GM12878 (cell line): ENCODE data around the gene FXYD1. TPM values are rescaled to one million over a fixed set of nuclear protein-coding genes. Genes with fewer than 3 reads are reported as not detected.
"Not testable (repeated sequence)": the region's sequence is repeated elsewhere in the genome, so short reads cannot be mapped to it uniquely, and the experiment has no call there.

ENCODE experiments used
- ATAC-seq: fragments of 200-7000 bp; cut with Tn5 transposase; 3 replicates; pipeline ENCODE4 v1.9.1; 2020; ENCODE audit warnings: mild to moderate bottlenecking, moderate library complexity
- BruUV-seq: library from RNA; stranded (reverse); fragments of 400-500 nt; replicated peaks from 2 replicates; lab custom pipeline; 2021; lab: Mats Ljungman, UMichigan
- CTCF ChIA-PET: fragments of 300-600 bp; sonication (Branson Sonifier 250); formaldehyde crosslinking; extraction: SDS; loops from one replicate; lab custom pipeline; 2021; ENCODE audit warnings: inconsistent platforms; lab: Yijun Ruan, JAX
- POLR2A ChIA-PET: fragments of 350-600 bp; formaldehyde crosslinking; extraction: SDS; loops from one replicate; lab custom pipeline; 2021; ENCODE audit warnings: inconsistent platforms; lab: Charles Lee
- RAD21 ChIA-PET: fragments of 300-600 bp; sonication (Branson Sonifier 250); formaldehyde crosslinking; loops from one replicate; lab custom pipeline; 2023; ENCODE audit warnings: antibody characterized with exemption; ENCODE audit not compliant: unreplicated experiment; lab: Charles Lee
- SMC1A ChIA-PET: fragments of 300-600 bp; sonication (Branson Sonifier 250); formaldehyde crosslinking; loops from one replicate; lab custom pipeline; 2023; ENCODE audit not compliant: unreplicated experiment, uncharacterized antibody; lab: Charles Lee
- DNase-seq: peaks from one replicate; pipeline ENCODE4 v3.0.0-alpha.2; 2011; ENCODE audit warnings: low read depth, low spot score
- FAIRE-seq: peaks from 3 replicates; lab custom pipeline; 2011; peaks lifted over from hg19 to GRCh38; lab: Jason Lieb, UNC
- H2AFZ ChIP-seq: 2 replicates; pipeline ENCODE4 v1.6.0; 2011; ENCODE audit warnings: low read depth, low read length, control low read depth; ENCODE audit not compliant: control insufficient read depth
- H3K27ac ChIP-seq: 2 replicates; pipeline ENCODE4 v1.5.1; 2011; ENCODE audit warnings: control low read depth; ENCODE audit not compliant: control insufficient read depth, insufficient read depth
- H3K27me3 ChIP-seq, 2 experiments: replicated peaks in 1 of 2; 2 replicates each; pipeline versions ENCODE4 v1.6.0 to v1.6.1; 2011; ENCODE audit warnings: low read length in 1 of 2; ENCODE audit not compliant: control insufficient read depth in 2 of 2, insufficient read depth in 2 of 2
- H3K36me3 ChIP-seq, 2 experiments: 2 replicates each; pipeline ENCODE4 v1.5.1; 2011; ENCODE audit warnings: low read length in 1 of 2; ENCODE audit not compliant: control insufficient read depth in 2 of 2, insufficient read depth in 2 of 2
- H3K4me1 ChIP-seq: 2 replicates; pipeline ENCODE4 v1.6.1; 2011; ENCODE audit warnings: mild to moderate bottlenecking, low read length, moderate library complexity, mixed read lengths; ENCODE audit not compliant: control insufficient read depth, insufficient read depth
- H3K4me2 ChIP-seq: 2 replicates; pipeline ENCODE4 v1.6.0; 2011; ENCODE audit warnings: control low read depth; ENCODE audit not compliant: control insufficient read depth, insufficient read depth
- H3K4me3 ChIP-seq: fragments of 200-600 bp; sonication (generic); 2 replicates; pipeline ENCODE4 v1.5.1; 2016
- H3K79me2 ChIP-seq: 2 replicates; pipeline ENCODE4 v1.6.0; 2011; ENCODE audit warnings: low read length; ENCODE audit not compliant: control insufficient read depth, insufficient read depth
- H3K9ac ChIP-seq: 2 replicates; pipeline ENCODE4 v1.8.0; 2011; ENCODE audit warnings: low read length, control low read depth, mixed read lengths; ENCODE audit not compliant: control insufficient read depth, insufficient read depth
- H3K9me3 ChIP-seq: replicated peaks from 3 replicates; pipeline ENCODE4 v1.5.1; 2011; ENCODE audit warnings: mild to moderate bottlenecking, low read length; ENCODE audit not compliant: control insufficient read depth, insufficient read depth
- H4K20me1 ChIP-seq: 2 replicates; pipeline ENCODE4 v1.6.0; 2011; ENCODE audit not compliant: control insufficient read depth, insufficient read depth
- PAX8 ChIP-seq: fragments of 450-650 bp; IDR thresholded peaks from 2 replicates; pipeline ENCODE4 v1.6.1; 2017; ENCODE audit warnings: mild to moderate bottlenecking, moderate library complexity
- RCOR1 ChIP-seq: conservative IDR thresholded peaks from 2 replicates; pipeline ENCODE4 v1.6.1; 2012; ENCODE audit warnings: low read depth, low read length, improper control_type of control experiment
- TBL1XR1 ChIP-seq: IDR thresholded peaks from 2 replicates; pipeline ENCODE4 v1.6.1; 2012; ENCODE audit warnings: low read depth, low read length, improper control_type of control experiment
- WGBS: methylation state at CpG from one replicate; pipeline ENCODE4 v1.1.6; 2016; ENCODE audit warnings: low lambda C conversion rate; ENCODE audit not compliant: insufficient replicate concordance, insufficient coverage; ENCODE audit errors: missing lambda C conversion rate; 5-methylcytosine and 5-hydroxymethylcytosine counted together
- in situ Hi-C: fragments of 300-500 bp; cut with MboI; formaldehyde crosslinking; loops from 9 replicates; pipeline ENCODE4 v1.14.3; 2018; ENCODE audit warnings: mixed read lengths
- intact Hi-C: fragments of 100-400 bp; cut with micrococcal nuclease; formaldehyde crosslinking; loops from one replicate; pipeline ENCODE4 v1.14.2; 2022; ENCODE audit not compliant: unreplicated experiment
- polyA plus RNA-seq, 11 experiments: library from polyadenylated mRNA; depleted of rRNA in 4 of 11; unstranded in 6 of 11; stranded (reverse) in 5 of 11; fragments of >200 nt; fragmentation: Nextera tagmentation in 4 of 11; fragmentation: Illumina TruSeq in 1 of 11; extraction: Ambion mirVana in 4 of 11; extraction: Trizol in 1 of 11; gene quantifications; 1 replicate in 1 of 11; 2 replicates in 10 of 11; pipeline versions ENCODE4 v1.2.1 to v1.2.3, GENCODE V29; 2011 to 2016; ENCODE audit warnings: inconsistent platforms in 2 of 11, missing spikeins in 2 of 11, low read depth in 1 of 11
- total RNA-seq, 4 experiments: library from RNA; depleted of rRNA in 3 of 4; stranded (reverse); fragments of >200 nt in 3 of 4; fragmentation: Illumina TruSeq in 1 of 4; extraction: Trizol in 1 of 4; gene quantifications; 2 replicates each; pipeline versions ENCODE4 v1.2.1 to v1.2.3, GENCODE V29; 2013 to 2021
- TF ChIP-seq, protein P1 (sequence below), 3 experiments: IDR thresholded peaks in 2 of 3; conservative IDR thresholded peaks in 1 of 3; 2 replicates each; pipeline ENCODE4 v1.5.1; 2011; ENCODE audit warnings: low read depth in 3 of 3, low read length in 3 of 3, mild to moderate bottlenecking in 3 of 3, control low read depth in 2 of 3, moderate library complexity in 2 of 3, inconsistent platforms in 1 of 3, mixed read lengths in 1 of 3; ENCODE audit not compliant: control insufficient read depth in 2 of 3, insufficient read depth in 1 of 3; ENCODE audit errors: extremely low read depth in 1 of 3

FXYD1 gene
- total and polyA plus RNA-seq, 10 of the 15 experiments (the other 5 are each of a cell fraction or from before 2014, with no cell fraction given) = 0.34 to 1.2 (median 0.49) TPM; not detected in 4

DNA sequence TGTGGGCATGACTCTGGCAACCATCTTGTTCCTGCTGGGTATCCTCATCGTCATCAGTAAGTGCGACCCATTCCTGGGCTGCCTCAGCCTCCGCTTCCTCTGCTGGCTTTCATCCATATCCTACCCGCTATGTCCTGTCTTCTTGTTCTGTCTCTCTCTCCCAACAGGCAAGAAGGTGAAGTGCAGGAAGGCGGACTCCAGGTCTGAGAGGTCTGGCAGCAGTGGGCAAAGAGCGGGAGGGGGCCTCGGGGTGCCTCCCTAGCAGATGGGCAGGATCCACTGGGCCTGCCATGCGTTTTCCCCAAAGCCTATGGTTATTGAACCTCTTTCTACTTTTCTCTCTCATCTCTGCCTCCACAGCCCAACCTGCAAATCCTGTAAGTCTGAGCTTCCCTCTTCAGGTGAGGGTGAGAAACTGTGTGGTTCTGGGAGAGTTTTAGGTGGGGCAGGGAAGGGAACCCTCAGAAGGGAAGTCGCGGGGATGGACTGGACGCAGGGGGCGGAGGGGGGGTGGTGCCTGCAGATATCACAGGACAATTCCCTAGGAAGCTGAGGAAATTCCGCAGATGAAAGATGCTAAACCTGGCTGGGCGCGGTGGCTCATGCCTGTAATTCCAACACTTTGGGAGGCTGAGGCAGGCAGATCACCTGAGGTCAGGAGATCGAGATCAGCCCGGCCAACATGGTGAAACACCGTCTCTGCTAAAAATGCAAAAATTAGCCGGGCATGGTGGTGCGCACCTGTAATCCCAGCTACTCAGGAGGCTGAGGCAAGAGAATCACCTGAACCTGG, 12.8 kb downstream of the FXYD1 start (continued):
- TF ChIP-seq, protein P1, sequence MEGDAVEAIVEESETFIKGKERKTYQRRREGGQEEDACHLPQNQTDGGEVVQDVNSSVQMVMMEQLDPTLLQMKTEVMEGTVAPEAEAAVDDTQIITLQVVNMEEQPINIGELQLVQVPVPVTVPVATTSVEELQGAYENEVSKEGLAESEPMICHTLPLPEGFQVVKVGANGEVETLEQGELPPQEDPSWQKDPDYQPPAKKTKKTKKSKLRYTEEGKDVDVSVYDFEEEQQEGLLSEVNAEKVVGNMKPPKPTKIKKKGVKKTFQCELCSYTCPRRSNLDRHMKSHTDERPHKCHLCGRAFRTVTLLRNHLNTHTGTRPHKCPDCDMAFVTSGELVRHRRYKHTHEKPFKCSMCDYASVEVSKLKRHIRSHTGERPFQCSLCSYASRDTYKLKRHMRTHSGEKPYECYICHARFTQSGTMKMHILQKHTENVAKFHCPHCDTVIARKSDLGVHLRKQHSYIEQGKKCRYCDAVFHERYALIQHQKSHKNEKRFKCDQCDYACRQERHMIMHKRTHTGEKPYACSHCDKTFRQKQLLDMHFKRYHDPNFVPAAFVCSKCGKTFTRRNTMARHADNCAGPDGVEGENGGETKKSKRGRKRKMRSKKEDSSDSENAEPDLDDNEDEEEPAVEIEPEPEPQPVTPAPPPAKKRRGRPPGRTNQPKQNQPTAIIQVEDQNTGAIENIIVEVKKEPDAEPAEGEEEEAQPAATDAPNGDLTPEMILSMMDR (IDR thresholded peaks at IDR 0.05 in 2 of 3, conservative IDR thresholded peaks at IDR 0.05 in 1 of 3; ENCODE audit: control insufficient read depth in 2 of 3, extremely low read depth in 1 of 3, insufficient read depth in 1 of 3, low read depth in 3 of 3, low read length in 3 of 3) = no peak
- TF ChIP-seq RCOR1 = no peak
- no peak for TF ChIP-seq PAX8
- TF ChIP-seq TBL1XR1 = no peak

DNA sequence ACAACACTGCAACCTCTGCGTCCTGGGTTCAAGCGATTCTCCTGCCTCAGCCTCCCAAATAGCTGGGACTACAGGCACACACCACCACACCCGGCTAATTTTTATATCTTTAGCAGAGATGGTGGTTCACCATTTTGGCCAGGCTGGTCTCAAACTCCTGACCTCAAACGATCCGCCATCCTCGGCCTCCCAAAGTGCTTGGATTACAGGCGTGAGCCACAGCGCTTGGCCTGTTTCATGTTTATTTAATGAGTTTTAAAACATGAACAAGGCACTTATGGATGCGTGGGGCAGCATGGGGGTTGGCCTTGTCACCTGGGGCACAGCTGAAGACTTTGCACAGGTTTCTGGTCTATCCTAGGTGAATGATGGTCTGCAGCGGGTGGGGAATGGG, 14.5 kb downstream of the FXYD1 start:
- H3K27me3 ChIP-seq, H3K27ac ChIP-seq, H3K4me1 ChIP-seq, FAIRE-seq, H3K9me3 ChIP-seq, H2AFZ ChIP-seq, H3K4me2 ChIP-seq, ATAC-seq, intact Hi-C loops, H3K4me3 ChIP-seq, H3K9ac ChIP-seq, H3K36me3 ChIP-seq, BruUV-seq, in situ Hi-C loops, H4K20me1 ChIP-seq, DNase-seq: not testable (repeated sequence)
- 79% methylated on average over 10 of the region's 10 CpGs for WGBS
- SMC1A ChIA-PET = interaction anchor here (0.7 to 2.0 kb wide), 2 partner anchors 25 to 53 kb away, joined by 4 to 8 read pairs; no protein-coding TSS in a partner anchor
- POLR2A ChIA-PET = interaction anchor here (1.1 to 1.5 kb wide), 2 partner anchors 51 to 88 kb away, joined by 4 to 5 read pairs; no protein-coding TSS in a partner anchor
- RAD21 ChIA-PET = interaction anchor here (1.0 to 2.3 kb wide), 4 partner anchors 12 to 52 kb away, joined by 3 to 17 read pairs (median 4); no protein-coding TSS in a partner anchor
- H3K79me2 ChIP-seq = peaks cover 19% of the 10 kb centered on the region
- CTCF ChIA-PET = interaction anchor here (2.6 kb wide), 1 partner anchor 11 kb away, joined by 26 read pairs; the partner anchor contains the start of gene FXYD7
